Cerebellar cortex (tissue), 1 donor: Measurements from ENCODE around the gene WRAP53.

Experiments used
- DNase-seq: peaks from one replicate; pipeline ENCODE4 v3.0.0-alpha.2; 2015; ENCODE audit warnings: low spot score

The WRAP53 gene

DNA sequence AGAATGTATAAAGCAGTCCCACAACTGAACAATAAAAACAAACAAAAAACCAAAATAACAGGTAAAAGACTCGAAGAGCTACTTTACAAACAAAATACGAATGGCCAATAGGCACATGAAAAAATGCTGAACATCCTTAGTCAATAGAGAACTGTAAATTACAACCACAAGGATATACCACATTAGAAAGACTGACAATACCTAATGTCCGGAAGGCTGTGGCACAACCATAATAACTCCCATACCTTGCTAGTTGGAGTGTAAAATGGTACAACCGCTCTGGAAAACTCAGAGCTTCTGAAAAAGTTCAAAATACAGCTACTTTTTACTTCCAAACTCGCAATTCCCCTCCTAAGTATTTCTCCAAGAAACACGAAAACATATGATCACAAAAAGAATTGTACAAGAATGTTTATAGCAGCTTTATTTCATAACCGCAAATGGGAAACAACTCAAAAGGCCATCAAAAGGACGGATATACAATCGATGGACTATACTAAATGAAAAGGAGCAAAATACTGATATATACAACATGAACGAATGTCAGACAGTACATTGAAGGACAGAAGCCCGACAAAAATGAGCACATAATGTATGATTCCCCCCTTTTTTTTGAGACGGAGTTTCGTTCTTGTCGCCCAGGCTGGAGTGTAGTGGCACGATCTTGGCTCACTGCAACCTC, 3.3 kb upstream of the WRAP53 start:
- DNase-seq: no peak

DNA sequence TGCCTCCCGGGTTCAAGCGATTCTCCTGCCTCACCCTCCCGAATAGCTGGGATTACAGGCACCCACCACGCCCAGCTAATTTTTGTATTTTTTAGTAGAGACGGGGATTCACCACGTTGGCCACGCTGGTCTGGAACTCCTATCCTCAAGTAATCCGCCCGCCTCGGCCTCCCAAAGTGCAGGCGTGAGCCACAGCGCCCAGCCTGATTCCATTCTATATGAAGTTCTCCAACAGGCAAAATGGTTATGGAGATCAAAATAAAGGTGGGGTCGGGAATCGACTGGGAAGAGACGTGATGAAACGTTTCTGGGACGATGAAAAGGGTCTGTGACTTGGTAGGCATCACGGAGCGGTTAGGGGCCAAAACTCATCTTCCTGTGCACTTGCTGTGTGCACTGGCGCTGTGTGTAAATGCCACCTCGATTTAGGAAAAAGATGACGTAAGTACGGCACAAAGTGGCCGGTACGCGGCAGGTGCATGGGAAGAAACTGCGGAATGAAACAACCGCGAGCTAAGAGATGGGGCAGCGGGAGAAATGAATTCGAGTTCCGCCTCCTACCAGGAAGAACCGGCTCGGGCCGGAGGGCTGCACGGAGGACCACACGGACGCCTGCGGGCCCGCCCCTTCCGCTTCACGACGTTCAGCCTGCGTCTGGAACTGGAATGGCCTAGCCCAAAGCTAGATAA, 2.6 kb upstream of the WRAP53 start:
- DNase-seq: peak; percentile 95

- DNase-seq: peak; percentile 88
Measured at GRCh38 chr17:7686222-7687071, 1.8 kb upstream of the WRAP53 start.

GRCh38 chr17:7687072-7687907, 987 bp upstream of the WRAP53 start, which contains the start of gene TP53:
Gene TP53 (minus strand): TSS chr17:7687490. CDS start chr17:7676594, 10,896 bp downstream.
- DNase-seq: peak; percentile 97

DNA sequence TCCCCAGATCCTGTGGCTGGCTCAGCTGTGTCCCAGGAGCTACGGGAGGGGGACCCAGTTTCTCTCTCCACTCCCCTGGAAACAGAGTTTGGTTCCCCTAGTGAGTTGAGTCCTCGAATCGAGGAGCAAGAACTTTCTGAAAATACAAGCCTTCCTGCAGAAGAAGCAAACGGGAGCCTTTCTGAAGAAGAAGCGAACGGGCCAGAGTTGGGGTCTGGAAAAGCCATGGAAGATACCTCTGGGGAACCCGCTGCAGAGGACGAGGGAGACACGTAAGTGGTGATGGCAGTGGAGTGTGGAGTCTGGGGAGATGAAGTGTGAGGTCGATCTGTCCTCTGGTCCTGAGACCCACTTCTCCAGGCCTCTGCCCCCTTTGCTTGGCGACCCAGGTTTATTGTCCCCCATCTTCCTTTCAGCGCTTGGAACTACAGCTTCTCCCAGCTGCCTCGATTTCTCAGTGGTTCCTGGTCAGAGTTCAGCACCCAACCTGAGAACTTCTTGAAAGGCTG, 585 bp downstream of the WRAP53 start:
- DNase-seq: no peak

DNA sequence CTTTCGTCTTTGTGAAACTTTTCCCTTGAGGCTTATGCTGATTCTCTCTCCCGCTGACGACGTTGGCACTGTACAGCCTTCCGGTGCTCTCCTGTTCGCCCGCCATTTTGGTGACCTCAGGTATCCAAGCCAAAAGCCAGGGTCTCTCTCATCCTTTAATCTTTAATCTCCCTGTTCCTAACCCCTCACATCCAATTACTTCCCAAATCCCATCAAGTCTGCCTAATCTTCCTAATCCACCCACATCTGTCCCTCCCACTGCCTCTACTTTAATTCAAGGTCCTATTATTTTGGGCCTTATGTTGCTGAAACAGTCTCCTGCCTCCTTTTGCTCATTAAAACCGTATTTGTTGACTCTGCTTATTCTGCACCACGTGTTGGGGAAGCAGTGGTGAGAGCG, 7.3 kb downstream of the WRAP53 start:
- DNase-seq: no peak

DNA sequence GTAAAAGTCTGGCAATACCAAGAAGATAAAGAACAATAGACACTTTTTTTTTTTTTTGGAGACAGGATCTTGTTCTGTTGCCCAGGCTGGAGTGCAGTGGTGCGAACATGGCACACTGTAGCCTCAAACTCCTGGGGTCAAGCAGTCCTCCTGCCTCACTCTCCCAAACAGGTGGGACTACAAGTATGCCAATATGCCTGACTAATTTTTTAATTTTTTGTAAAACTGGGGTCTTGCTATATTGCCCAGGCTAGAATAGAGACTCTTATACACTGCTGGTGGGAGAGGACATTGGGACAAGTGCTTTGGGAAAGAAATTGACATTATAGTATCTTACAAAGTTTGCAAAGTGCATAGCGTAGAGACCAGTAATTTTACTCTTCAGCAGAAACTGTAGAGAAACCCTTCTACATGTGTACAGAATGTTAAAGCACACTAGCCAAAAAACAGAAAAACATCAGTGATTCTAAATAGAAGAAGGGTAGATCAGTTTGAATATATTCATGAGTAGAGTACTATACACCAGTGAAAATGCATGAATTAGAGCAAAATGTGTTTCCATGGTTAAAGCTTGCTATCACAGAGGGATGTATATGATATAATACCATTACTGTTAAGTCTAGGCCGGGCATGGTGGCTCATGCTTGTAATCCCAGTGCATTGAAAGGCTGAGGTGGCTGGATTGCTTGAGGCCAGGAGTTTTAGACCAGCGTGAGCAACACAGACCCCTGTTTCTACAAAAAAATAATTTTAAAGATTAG, 9.7 kb downstream of the WRAP53 start:
- DNase-seq: no peak

- DNase-seq: no peak
Measured at GRCh38 chr17:7700510-7700909, 12.2 kb downstream of the WRAP53 start.

GRCh38 chr17:7701681-7702080, 13.4 kb downstream of the WRAP53 start:
- DNase-seq: no peak

DNA sequence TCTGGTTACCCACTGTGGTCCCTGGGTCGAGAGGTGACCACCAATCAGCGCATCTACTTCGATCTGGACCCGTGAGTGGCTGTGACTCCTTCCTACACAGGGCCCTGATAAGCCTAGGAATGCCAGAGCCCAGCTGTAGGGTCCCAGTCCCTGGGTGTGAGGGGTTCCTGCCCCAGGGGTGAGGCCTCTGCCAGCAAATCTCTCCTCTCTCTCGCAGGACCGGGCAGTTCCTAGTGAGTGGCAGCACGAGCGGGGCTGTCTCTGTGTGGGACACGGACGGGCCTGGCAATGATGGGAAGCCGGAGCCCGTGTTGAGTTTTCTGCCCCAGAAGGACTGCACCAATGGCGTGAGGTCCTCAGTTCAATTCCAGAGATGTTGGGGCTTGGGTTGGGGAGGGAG, 14.5 kb downstream of the WRAP53 start:
- DNase-seq: no peak

GRCh38 chr17:7703584-7704479, 15.6 kb downstream of the WRAP53 start:
- DNase-seq: peak; percentile 76

- peak; percentile 63 for DNase-seq
Measured at GRCh38 chr17:7704601-7705268, 16.5 kb downstream of the WRAP53 start, which contains the start of gene EFNB3. Gene EFNB3 (plus strand): TSS chr17:7705202. CDS start chr17:7705599, 397 bp downstream.

- no peak for DNase-seq
Measured at GRCh38 chr17:7705269-7706255, 17.3 kb downstream of the WRAP53 start.

DNA sequence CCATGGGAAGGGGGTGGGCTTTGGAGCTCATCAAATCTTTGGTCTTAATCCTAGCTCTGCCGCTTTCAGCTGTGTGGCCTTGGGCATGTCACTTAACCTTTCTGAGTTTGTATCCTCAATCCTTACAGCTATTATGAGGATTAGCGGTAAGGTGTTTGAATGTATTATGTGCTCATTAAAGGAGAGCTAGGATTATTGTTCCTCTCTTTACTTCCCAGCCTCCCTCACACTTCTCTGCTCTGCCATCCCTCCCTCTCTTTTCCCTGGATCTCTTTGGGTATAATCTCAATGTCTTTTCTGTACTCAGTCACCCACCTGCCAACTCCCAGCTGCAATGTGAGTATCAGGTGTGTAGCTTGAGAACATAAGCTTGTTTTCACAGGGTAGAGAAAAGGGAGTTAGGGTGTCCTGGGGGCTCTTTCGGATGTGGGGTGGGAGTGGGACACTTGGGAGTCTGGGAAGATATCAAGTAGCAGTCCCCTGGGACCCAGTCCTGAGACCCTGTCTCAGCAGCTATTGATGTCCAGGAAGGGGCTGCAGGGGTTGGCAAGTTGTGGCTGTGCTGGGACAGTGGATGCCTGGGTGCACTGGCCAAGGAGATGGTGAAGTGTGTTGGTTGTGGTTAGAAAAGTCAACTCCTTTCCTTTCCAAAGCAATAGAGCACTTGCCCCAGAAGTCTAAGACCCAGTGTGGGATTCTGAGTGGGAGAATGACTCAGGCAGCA, 18.5 kb downstream of the WRAP53 start:
- DNase-seq: no peak

GRCh38 chr17:7707446-7707845, 19.2 kb downstream of the WRAP53 start:
- DNase-seq: no peak

DNA sequence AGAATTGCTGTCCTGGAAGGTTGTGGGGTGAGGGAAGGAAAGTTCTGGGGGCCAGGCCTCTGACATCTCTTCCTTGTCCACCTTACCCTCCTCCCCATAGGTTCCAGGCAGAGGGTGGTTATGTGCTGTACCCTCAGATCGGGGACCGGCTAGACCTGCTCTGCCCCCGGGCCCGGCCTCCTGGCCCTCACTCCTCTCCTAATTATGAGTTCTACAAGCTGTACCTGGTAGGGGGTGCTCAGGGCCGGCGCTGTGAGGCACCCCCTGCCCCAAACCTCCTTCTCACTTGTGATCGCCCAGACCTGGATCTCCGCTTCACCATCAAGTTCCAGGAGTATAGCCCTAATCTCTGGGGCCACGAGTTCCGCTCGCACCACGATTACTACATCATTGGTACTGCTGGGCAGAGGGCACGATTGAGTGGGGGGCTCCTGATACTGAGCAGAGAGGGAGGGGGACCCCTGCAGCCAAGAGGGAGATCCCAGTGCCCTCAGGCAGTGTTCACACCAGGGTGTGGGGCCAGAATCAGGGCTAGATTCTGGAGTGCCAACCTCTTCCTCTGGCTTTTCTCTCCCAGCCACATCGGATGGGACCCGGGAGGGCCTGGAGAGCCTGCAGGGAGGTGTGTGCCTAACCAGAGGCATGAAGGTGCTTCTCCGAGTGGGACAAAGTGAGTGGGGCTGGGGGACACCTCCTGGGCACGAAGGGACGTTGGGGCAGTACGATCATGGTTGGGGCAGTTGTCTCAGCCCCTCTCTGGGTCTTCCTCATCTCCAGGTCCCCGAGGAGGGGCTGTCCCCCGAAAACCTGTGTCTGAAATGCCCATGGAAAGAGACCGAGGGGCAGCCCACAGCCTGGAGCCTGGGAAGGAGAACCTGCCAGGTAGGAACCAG, 19.8 kb downstream of the WRAP53 start:
- DNase-seq: no peak
